Activated B cell treated with CpG ODN at 0.5 μM for 24 hours (primary cell): ENCODE results near the gene PDIA5. TPM values are rescaled to one million over a fixed set of nuclear protein-coding genes. Genes with fewer than 3 reads are reported as not detected.

Source experiments
- ATAC-seq: fragments of 200-7000 bp; cut with Tn5 transposase; one replicate; pipeline ENCODE4 v1.10.0; 2021; ENCODE audit warnings: low read depth, mild to moderate bottlenecking, moderate library complexity
- CTCF ChIA-PET: fragments of 350-600 bp; sonication (Branson Sonifier 250); formaldehyde crosslinking; loops from one replicate; lab custom pipeline; 2021; ENCODE audit warnings: antibody characterized with exemption; lab: Charles Lee
- POLR2A ChIA-PET: fragments of 350-600 bp; sonication (Branson Sonifier 250); formaldehyde crosslinking; loops from one replicate; lab custom pipeline; 2021; ENCODE audit warnings: antibody characterized with exemption; lab: Charles Lee
- DNase-seq: peaks from one replicate; pipeline ENCODE4 v3.0.0; 2022
- H3K27ac Mint-ChIP-seq: one replicate; pipeline ENCODE4 v1.8.0; 2020; ENCODE audit warnings: mixed read lengths
- H3K27me3 Mint-ChIP-seq: one replicate; pipeline ENCODE4 v1.8.0; 2021; ENCODE audit warnings: mixed read lengths
- H3K36me3 Mint-ChIP-seq: one replicate; pipeline ENCODE4 v1.8.0; 2021; ENCODE audit warnings: low read depth, mixed read lengths
- H3K4me1 Mint-ChIP-seq: one replicate; pipeline ENCODE4 v1.8.0; 2021; ENCODE audit warnings: mixed read lengths
- H3K4me3 Mint-ChIP-seq: one replicate; pipeline ENCODE4 v1.8.0; 2020; ENCODE audit warnings: mild to moderate bottlenecking, mixed read lengths
- H3K9me3 Mint-ChIP-seq: one replicate; pipeline ENCODE4 v1.8.0; 2020; ENCODE audit warnings: mixed read lengths
- intact Hi-C: fragments of 100-400 bp; cut with micrococcal nuclease; formaldehyde crosslinking; loops from one replicate; pipeline ENCODE4 v1.15.1; 2024
- total RNA-seq: library from RNA; stranded (reverse); gene quantifications from 2 replicates; pipeline ENCODE4 v1.2.3, GENCODE V29; 2022
- TF ChIP-seq, protein P1 (sequence below): fragments of 200-600 bp; IDR thresholded peaks from one replicate; pipeline ENCODE4 v1.8.0; 2022; ENCODE audit warnings: antibody characterized with exemption, mild to moderate bottlenecking

PDIA5 gene
- total RNA-seq, 1 donor from 2014 or later: 8.5 TPM

DNA sequence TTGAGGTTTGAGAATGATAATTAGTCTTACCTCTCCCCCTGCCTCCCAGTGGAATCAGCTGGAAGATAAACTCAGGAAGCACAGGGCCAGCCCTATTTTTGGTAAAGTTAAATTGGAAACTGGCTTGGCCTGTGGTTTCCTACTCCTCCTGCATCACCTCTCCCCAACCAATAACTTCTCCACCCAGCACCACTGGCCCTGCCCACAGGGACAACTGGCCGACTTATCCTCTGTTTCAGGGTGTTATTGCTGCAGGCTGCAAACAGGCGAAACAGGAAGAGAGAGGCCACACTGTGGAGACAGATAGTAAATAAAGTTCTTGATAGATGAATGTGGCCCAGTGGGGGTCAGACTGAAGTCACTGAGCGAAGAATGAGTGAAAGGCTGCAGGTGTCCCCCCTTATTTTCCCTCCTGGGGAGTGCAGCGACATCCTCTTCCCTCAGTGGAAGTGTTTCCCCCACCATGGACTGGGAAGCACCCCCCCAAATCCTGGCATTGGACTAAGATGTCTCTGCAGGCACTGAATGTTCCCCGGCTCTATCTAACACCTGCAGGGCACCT is 47.1 kb downstream of the PDIA5 start:
- peaks cover 43% of the 10 kb centered on the region for H3K4me1 Mint-ChIP-seq
- TF ChIP-seq, protein P1, sequence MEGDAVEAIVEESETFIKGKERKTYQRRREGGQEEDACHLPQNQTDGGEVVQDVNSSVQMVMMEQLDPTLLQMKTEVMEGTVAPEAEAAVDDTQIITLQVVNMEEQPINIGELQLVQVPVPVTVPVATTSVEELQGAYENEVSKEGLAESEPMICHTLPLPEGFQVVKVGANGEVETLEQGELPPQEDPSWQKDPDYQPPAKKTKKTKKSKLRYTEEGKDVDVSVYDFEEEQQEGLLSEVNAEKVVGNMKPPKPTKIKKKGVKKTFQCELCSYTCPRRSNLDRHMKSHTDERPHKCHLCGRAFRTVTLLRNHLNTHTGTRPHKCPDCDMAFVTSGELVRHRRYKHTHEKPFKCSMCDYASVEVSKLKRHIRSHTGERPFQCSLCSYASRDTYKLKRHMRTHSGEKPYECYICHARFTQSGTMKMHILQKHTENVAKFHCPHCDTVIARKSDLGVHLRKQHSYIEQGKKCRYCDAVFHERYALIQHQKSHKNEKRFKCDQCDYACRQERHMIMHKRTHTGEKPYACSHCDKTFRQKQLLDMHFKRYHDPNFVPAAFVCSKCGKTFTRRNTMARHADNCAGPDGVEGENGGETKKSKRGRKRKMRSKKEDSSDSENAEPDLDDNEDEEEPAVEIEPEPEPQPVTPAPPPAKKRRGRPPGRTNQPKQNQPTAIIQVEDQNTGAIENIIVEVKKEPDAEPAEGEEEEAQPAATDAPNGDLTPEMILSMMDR: no peak
- H3K9me3 Mint-ChIP-seq: no peaks in the 10 kb centered on the region
- H3K36me3 Mint-ChIP-seq: peaks cover 8% of the 10 kb centered on the region
- no peak overlapping the region for H3K27ac Mint-ChIP-seq
- ATAC-seq (no peak), DNase-seq (no peak)
- intact Hi-C loops: loop anchor here (5.0 kb wide), 1 partner anchor 88 kb away; the partner anchor contains the start of gene SEC22A
- H3K27me3 Mint-ChIP-seq: no peaks in the 10 kb centered on the region
- no peak overlapping the region for H3K4me3 Mint-ChIP-seq
- POLR2A ChIA-PET: no interaction called here
- CTCF ChIA-PET: no interaction called here

DNA sequence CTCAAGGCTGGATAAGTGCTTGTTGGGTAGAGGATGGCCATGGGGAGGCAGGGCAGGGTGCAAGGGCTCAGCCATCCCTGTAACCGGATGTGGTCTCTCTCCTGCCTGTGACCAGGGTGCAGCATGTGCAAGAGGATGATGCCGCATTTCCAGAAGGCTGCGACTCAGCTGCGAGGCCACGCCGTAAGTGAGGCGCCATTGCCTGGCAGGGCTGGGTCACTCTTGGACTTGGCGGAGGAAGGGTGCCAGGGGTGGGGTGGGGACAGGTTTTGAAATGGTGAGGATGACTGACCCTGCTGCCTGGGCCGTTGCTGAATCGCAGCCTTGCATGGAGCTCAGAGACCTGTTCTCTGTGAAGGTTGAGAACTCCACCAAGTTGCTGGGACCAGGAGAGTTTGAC is 49.3 kb downstream of the PDIA5 start:
- Mint-ChIP-seq H3K27ac (no peak overlapping the region), H3K36me3 (peaks cover 8% of the 10 kb centered on the region), H3K4me3 (no peak overlapping the region), H3K4me1 (peaks cover 31% of the 10 kb centered on the region), H3K27me3 (no peaks in the 10 kb centered on the region), H3K9me3 (no peaks in the 10 kb centered on the region)
- ATAC-seq (no peak), DNase-seq (no peak)
- TF ChIP-seq, protein P1: no peak
- ChIA-PET CTCF (no interaction called here), POLR2A (no interaction called here)
- intact Hi-C loops: no loop called here

DNA sequence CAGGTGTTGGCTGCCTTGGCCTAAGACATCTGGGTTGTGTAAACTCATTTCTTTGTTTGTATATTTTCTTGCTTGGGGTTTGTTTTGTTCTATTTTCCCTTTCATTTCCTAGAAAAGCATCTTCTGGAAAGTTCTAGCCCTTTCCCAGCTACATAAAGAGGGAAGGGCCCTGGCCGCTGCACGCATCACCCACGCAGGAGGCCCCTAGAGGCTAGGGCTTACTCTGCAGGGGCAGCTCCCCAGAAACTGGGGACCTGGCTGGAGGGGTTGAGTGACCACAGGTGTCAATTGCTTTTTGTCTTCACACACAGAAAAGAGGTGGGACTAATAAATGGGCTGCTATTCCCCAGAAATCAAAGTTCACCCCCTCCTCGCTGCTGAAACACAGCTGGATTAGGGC is 52.6 kb downstream of the PDIA5 start:
- Mint-ChIP-seq H3K36me3 (peaks cover 20% of the 10 kb centered on the region), H3K27me3 (no peaks in the 10 kb centered on the region), H3K4me3 (no peak overlapping the region), H3K27ac (no peak overlapping the region), H3K4me1 (peaks cover 3% of the 10 kb centered on the region), H3K9me3 (no peaks in the 10 kb centered on the region)
- CTCF ChIA-PET: no interaction called here
- POLR2A ChIA-PET: no interaction called here
- DNase-seq (no peak), ATAC-seq (no peak)
- TF ChIP-seq, protein P1: no peak
- intact Hi-C loops: no loop called here

DNA sequence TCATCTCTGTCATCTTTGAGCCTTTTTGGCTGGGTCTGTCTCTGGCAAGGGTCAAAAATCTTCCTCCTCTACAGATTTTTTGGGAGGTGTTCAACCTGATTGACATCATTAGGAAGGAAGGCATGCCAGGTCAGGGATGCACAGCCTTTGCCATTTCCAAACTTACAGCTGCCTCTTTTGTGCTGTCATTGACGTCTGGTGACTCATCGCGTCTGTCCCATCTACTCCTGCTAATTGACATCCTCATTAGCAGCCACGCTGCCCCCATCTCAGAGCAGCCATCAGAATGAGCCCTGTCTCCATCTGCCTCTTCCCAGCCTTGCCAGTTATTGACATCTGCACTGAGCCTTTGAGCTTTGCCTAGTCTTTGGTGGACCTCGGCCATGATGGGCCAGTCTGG is 53.0 kb downstream of the PDIA5 start:
- peaks cover 23% of the 10 kb centered on the region for H3K36me3 Mint-ChIP-seq
- ATAC-seq (no peak), DNase-seq (no peak)
- ChIA-PET POLR2A (no interaction called here), CTCF (no interaction called here)
- no peak overlapping the region for H3K27ac Mint-ChIP-seq
- no peaks in the 10 kb centered on the region for H3K4me1 Mint-ChIP-seq
- H3K9me3 Mint-ChIP-seq: no peaks in the 10 kb centered on the region
- TF ChIP-seq, protein P1: no peak
- H3K27me3 Mint-ChIP-seq: no peaks in the 10 kb centered on the region
- no peak overlapping the region for H3K4me3 Mint-ChIP-seq
- intact Hi-C loops: no loop called here

DNA sequence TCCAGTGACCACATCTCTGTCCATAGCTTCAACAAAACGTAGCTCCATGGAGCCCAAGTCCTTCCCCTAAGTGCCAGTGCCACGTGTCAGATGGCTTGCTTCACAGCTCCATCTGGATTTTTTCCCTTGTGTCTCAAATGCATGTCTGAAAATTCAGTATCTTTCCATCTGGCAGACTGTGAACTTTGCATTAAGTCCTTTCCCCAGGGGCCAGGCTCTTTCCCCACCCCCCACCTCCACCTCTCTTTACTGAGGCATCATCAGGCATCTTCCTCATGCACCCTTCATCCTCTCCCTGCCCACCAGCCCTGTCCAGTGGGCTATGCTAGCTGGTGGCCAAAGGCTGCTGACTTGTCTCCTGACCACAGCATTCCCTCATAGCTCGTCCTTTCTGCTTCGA is 53.7 kb downstream of the PDIA5 start:
- ATAC-seq: no peak
- Mint-ChIP-seq H3K27ac (no peak overlapping the region), H3K4me3 (no peak overlapping the region), H3K27me3 (no peaks in the 10 kb centered on the region), H3K36me3 (peaks cover 30% of the 10 kb centered on the region), H3K4me1 (no peaks in the 10 kb centered on the region), H3K9me3 (no peaks in the 10 kb centered on the region)
- no peak for DNase-seq
- intact Hi-C loops: no loop called here
- CTCF ChIA-PET: no interaction called here
- POLR2A ChIA-PET: no interaction called here
- TF ChIP-seq, protein P1: no peak
